Neural progenitor cell (in vitro differentiated cells): ENCODE measurements around the gene POU5F1. TPM values are rescaled to one million over a fixed set of nuclear protein-coding genes. Genes with fewer than 3 reads are reported as not detected.
A peak's percentile ranks its signal among the peaks of the same experiment; 100 is the strongest.

ENCODE experiments used
- DNase-seq: peaks from one replicate; pipeline ENCODE4 v3.0.0-alpha.2; 2016; ENCODE audit warnings: low spot score
- H2AFZ ChIP-seq: fragments of 200-600 bp; sonication (generic); replicated peaks from 2 replicates; pipeline ENCODE4 v1.6.1; 2016; ENCODE audit warnings: antibody characterized with exemption
- H3F3A ChIP-seq: fragments of 200-600 bp; sonication (generic); 2 replicates; pipeline ENCODE4 v1.6.1; 2016; ENCODE audit warnings: antibody characterized with exemption, low read depth
- H3K27ac ChIP-seq: fragments of 200-600 bp; sonication (generic); 2 replicates; pipeline ENCODE4 v1.5.1; 2016; ENCODE audit warnings: mild to moderate bottlenecking
- H3K27me3 ChIP-seq: fragments of 200-600 bp; sonication (generic); 2 replicates; pipeline ENCODE4 v1.6.1; 2016; ENCODE audit warnings: mild to moderate bottlenecking, moderate library complexity
- H3K36me3 ChIP-seq: fragments of 200-600 bp; sonication (generic); 2 replicates; pipeline ENCODE4 v1.5.1; 2016
- H3K4me1 ChIP-seq: fragments of 200-600 bp; sonication (generic); 2 replicates; pipeline ENCODE4 v1.6.1; 2016; ENCODE audit warnings: mixed run types
- H3K4me2 ChIP-seq: fragments of 200-600 bp; sonication (generic); 2 replicates; pipeline ENCODE4 v1.6.1; 2016
- H3K4me3 ChIP-seq: fragments of 200-600 bp; sonication (generic); 2 replicates; pipeline ENCODE4 v1.5.1; 2016
- H3K79me2 ChIP-seq: fragments of 200-600 bp; sonication (generic); 2 replicates; pipeline ENCODE4 v1.6.1; 2016; ENCODE audit warnings: low read depth
- H3K9ac ChIP-seq: fragments of 200-600 bp; sonication (generic); 2 replicates; pipeline ENCODE4 v1.6.1; 2016
- H3K9me3 ChIP-seq: fragments of 200-600 bp; sonication (generic); 2 replicates; pipeline ENCODE4 v1.5.1; 2016; ENCODE audit warnings: low read depth
- H4K20me1 ChIP-seq: fragments of 200-600 bp; sonication (generic); 2 replicates; pipeline ENCODE4 v1.6.1; 2016; ENCODE audit warnings: low read depth
- H3K27ac Mint-ChIP-seq: 3 replicates; pipeline ENCODE4 v1.8.0; 2021; ENCODE audit warnings: mixed read lengths
- H3K27me3 Mint-ChIP-seq: 2 replicates; pipeline ENCODE4 v1.8.0; 2022; ENCODE audit warnings: low read depth, mild to moderate bottlenecking, inconsistent platforms, moderate library complexity, mixed read lengths; ENCODE audit not compliant: insufficient read depth
- H3K36me3 Mint-ChIP-seq: 3 replicates; pipeline ENCODE4 v1.8.0; 2021; ENCODE audit warnings: mixed read lengths
- H3K4me1 Mint-ChIP-seq: 3 replicates; pipeline ENCODE4 v1.8.0; 2021; ENCODE audit warnings: mixed read lengths
- H3K4me3 Mint-ChIP-seq: 3 replicates; pipeline ENCODE4 v1.8.0; 2021; ENCODE audit warnings: mild to moderate bottlenecking, moderate library complexity, mixed read lengths
- H3K9me3 Mint-ChIP-seq: 3 replicates; pipeline ENCODE4 v1.8.0; 2020; ENCODE audit warnings: mixed read lengths
- EZH2 ChIP-seq: fragments of 200-600 bp; sonication (generic); IDR thresholded peaks from 2 replicates; pipeline ENCODE4 v1.6.1; 2017; ENCODE audit warnings: antibody characterized with exemption, mild to moderate bottlenecking, moderate library complexity
- EZH2phosphoT487 ChIP-seq: fragments of 200-600 bp; sonication (generic); IDR thresholded peaks from 2 replicates; pipeline ENCODE4 v1.6.1; 2017; ENCODE audit warnings: antibody characterized with exemption
- total RNA-seq: library from RNA; depleted of rRNA; stranded (reverse); fragments of >200 nt; gene quantifications from 2 replicates; pipeline ENCODE4 v1.2.3, GENCODE V29; 2015; ENCODE audit warnings: low replicate concordance
- TF ChIP-seq, protein P1 (sequence below): fragments of 200-600 bp; sonication (generic); IDR thresholded peaks from 2 replicates; pipeline ENCODE4 v1.5.1; 2017; ENCODE audit warnings: antibody characterized with exemption, mild to moderate bottlenecking

The POU5F1 gene
- total RNA-seq, 1 donor from 2014 or later, result 17.4 TPM

DNA sequence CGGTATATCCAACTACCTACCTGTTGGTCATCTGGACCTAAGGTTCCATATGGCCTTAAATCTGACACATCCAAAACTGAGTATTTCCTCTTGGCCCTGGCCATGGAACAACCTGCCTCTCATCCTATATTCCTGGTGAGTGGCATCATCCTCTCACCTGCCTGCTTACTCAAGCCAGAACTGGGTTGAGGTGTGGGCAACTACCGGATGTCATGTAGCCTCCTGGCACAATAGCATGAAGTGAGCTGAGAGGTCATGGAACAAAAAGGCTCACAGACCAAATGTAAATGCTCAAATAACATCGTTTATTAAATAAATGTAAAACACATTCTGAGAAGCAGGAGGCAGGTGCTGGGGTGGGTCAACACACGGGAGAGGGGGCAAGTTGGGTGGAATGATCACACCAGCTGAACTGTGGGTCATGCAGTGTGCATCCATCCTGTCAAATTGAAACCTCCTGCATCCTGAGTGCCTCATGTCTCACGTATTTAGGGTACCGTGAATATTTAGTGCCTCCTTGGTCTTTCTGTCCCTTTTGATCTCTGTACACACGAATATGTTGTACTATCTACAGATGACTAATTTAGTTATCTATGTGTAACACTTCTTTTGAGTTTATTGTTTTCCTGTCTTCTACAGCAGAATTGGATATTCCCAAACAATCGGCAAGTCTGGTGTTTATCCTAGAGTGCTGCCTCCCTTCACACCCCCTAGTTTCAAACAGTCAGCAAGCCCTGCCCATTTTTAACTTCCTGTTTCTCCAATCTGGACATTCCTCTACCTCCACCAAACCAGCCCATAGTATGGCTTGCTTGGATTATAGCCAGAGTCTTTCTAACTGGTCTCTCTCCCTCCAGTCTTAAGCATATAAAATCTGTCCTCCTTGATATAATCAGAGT, 7.9 kb upstream of the POU5F1 start:
- no peaks in the 10 kb centered on the region for H4K20me1 ChIP-seq
- H3K36me3 ChIP-seq, result no peaks in the 10 kb centered on the region
- no peaks in the 10 kb centered on the region for H3F3A ChIP-seq
- no peak overlapping the region for H3K9ac ChIP-seq
- H3K4me3 Mint-ChIP-seq, result no peak overlapping the region
- H3K4me3 ChIP-seq, result no peak overlapping the region
- no peaks in the 10 kb centered on the region for H3K27me3 ChIP-seq
- no peaks in the 10 kb centered on the region for H3K9me3 ChIP-seq
- no peak for DNase-seq
- H3K36me3 Mint-ChIP-seq, result no peaks in the 10 kb centered on the region
- H3K4me1 Mint-ChIP-seq, result no peaks in the 10 kb centered on the region
- TF ChIP-seq EZH2phosphoT487, result no peak
- no peak for TF ChIP-seq EZH2
- TF ChIP-seq, protein P1, sequence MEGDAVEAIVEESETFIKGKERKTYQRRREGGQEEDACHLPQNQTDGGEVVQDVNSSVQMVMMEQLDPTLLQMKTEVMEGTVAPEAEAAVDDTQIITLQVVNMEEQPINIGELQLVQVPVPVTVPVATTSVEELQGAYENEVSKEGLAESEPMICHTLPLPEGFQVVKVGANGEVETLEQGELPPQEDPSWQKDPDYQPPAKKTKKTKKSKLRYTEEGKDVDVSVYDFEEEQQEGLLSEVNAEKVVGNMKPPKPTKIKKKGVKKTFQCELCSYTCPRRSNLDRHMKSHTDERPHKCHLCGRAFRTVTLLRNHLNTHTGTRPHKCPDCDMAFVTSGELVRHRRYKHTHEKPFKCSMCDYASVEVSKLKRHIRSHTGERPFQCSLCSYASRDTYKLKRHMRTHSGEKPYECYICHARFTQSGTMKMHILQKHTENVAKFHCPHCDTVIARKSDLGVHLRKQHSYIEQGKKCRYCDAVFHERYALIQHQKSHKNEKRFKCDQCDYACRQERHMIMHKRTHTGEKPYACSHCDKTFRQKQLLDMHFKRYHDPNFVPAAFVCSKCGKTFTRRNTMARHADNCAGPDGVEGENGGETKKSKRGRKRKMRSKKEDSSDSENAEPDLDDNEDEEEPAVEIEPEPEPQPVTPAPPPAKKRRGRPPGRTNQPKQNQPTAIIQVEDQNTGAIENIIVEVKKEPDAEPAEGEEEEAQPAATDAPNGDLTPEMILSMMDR, result no peak
- no peaks in the 10 kb centered on the region for H3K4me1 ChIP-seq
- H2AFZ ChIP-seq, result no peak overlapping the region
- H3K27me3 Mint-ChIP-seq, result peaks cover 6% of the 10 kb centered on the region
- no peak overlapping the region for H3K4me2 ChIP-seq
- H3K27ac Mint-ChIP-seq, result peak overlapping the region; percentile 25
- no peaks in the 10 kb centered on the region for H3K9me3 Mint-ChIP-seq
- no peaks in the 10 kb centered on the region for H3K79me2 ChIP-seq
- H3K27ac ChIP-seq, result no peak overlapping the region

GRCh38 chr6:31175971-31176370, 5.5 kb upstream of the POU5F1 start:
- Histone ChIP-seq H3K9me3 (no peaks in the 10 kb centered on the region), H3K9ac (no peak overlapping the region), H3K27ac (no peak overlapping the region), H2AFZ (no peak overlapping the region), H3K4me1 (peaks cover 19% of the 10 kb centered on the region), H3K36me3 (no peaks in the 10 kb centered on the region), H3K27me3 (peaks cover 10% of the 10 kb centered on the region), H4K20me1 (no peaks in the 10 kb centered on the region), H3K79me2 (no peaks in the 10 kb centered on the region), H3K4me3 (no peak overlapping the region), H3K4me2 (no peak overlapping the region), H3F3A (peaks cover 13% of the 10 kb centered on the region)
- peaks cover 11% of the 10 kb centered on the region for H3K27me3 Mint-ChIP-seq
- H3K4me1 Mint-ChIP-seq, result peaks cover 18% of the 10 kb centered on the region
- no peaks in the 10 kb centered on the region for H3K36me3 Mint-ChIP-seq
- no peak for DNase-seq
- no peaks in the 10 kb centered on the region for H3K9me3 Mint-ChIP-seq
- H3K4me3 Mint-ChIP-seq, result no peak overlapping the region
- H3K27ac Mint-ChIP-seq, result peak overlapping the region; percentile 2
- no peak for TF ChIP-seq EZH2phosphoT487
- no peak for TF ChIP-seq EZH2
- TF ChIP-seq, protein P1, result no peak

DNA sequence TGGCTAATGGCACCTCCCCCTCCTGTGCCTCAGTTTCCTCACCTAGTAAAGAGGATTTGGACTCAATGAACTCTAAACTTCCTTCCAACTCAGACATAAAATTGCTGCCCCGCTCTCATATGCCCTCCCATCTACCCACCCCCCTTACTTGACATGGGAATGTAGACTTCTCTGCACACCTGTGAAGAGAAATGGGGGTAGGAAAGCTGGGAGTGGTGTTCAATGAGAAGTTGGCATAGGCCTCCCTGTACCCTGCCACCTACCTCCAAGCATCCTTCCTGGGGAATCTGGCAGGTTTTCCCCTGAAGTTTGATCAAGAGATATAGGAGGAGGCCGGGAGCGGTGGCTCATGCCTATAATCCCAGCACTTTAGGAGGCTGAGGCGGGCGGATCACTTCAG, 3.9 kb upstream of the POU5F1 start:
- no peak overlapping the region for H3K4me3 ChIP-seq
- no peak overlapping the region for H3K27ac Mint-ChIP-seq
- TF ChIP-seq EZH2phosphoT487, result no peak
- TF ChIP-seq, protein P1, result no peak
- no peak for TF ChIP-seq EZH2
- H3K9ac ChIP-seq, result no peak overlapping the region
- no peak overlapping the region for H3K27ac ChIP-seq
- H3K4me1 Mint-ChIP-seq, result peaks cover 20% of the 10 kb centered on the region
- H3K27me3 ChIP-seq, result peaks cover 26% of the 10 kb centered on the region
- no peak overlapping the region for H2AFZ ChIP-seq
- peaks cover 9% of the 10 kb centered on the region for H3K27me3 Mint-ChIP-seq
- no peaks in the 10 kb centered on the region for H4K20me1 ChIP-seq
- H3K4me2 ChIP-seq, result no peak overlapping the region
- DNase-seq, result no peak
- no peaks in the 10 kb centered on the region for H3K9me3 ChIP-seq
- no peaks in the 10 kb centered on the region for H3K9me3 Mint-ChIP-seq
- no peaks in the 10 kb centered on the region for H3K79me2 ChIP-seq
- no peaks in the 10 kb centered on the region for H3K36me3 Mint-ChIP-seq
- H3K4me1 ChIP-seq, result peaks cover 19% of the 10 kb centered on the region
- H3K36me3 ChIP-seq, result no peaks in the 10 kb centered on the region
- peaks cover 13% of the 10 kb centered on the region for H3F3A ChIP-seq
- H3K4me3 Mint-ChIP-seq, result no peak overlapping the region
